GM21723 (cell line): Measurements from ENCODE around the gene MDC1.

Experiments
- ATAC-seq: cut with Tn5 transposase; IDR thresholded peaks from one replicate; pipeline ENCODE4 v1.9.1; 2021; ENCODE audit warnings: mild to moderate bottlenecking, moderate library complexity; ENCODE audit not compliant: unreplicated experiment

The MDC1 gene

DNA sequence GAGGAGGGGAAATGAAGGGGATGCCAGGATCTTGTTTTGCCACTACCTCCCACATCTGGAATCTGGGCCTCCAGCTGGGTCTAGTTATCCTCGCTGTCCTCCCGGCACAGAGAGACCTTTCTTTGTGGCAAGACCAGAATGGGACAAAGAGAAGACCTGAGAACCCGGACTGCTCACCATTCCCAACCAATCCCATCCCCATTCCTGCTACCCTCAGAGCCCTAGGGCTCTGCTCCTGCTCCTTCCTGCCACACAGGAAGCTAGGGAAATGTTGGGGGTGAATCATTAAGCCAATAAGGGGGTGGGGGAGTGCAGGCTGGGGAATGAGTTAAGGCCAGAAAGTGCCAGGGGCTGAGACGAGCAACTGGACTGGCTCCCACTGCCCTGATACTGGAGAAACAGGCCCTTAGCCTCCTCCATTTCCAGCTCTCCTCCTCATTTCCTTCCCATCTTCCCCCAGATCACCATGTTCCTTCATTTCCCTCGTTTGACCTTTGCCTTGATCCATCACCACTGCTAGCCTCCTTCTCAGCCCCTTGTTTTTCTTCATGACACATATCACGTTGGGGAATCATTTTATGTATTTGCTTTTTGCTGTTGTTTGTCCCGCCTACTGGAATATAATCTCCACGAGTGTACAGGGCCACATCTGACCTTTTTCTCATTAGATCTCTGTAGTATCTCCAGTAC, 31.9 kb upstream of the MDC1 start:
- ATAC-seq: no peak

DNA sequence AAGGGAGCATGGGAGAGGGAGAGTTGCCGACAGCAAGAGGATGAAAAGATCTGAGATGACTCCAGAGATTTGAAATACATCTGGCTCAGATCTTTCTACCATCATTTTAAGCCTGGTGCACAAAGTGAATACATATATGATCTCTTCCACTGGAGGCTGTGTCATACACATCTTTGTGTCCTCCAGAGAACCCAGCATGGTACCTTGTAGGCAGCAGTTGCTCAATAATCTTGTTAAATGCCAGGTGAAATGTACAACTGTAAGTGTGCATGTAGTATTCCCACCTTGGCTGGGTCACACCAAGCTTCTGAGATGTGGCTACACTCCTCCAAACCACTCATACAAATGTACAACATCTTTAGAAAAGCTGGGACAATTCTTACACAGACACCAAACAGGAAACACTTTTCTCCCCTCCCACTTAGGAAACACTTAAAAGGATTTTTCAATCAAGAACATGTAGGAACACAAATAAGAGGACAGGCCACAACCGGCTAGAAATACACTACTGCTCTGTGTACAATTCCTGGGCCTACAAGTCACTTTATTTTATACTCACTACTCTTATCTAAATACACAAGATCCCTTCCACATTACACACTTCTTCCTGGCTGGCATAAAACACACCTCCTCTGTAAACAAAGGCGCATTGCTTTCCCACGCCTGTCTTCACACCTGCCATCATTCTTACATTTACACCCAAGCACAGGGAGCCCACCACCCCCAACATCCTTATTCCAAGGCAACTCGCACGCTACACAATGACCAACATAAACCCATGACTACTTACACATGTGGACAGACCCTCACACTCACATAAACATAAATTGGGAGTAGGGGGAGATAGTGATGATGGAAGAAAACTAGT, 31.1 kb upstream of the MDC1 start:
- no peak for ATAC-seq

DNA sequence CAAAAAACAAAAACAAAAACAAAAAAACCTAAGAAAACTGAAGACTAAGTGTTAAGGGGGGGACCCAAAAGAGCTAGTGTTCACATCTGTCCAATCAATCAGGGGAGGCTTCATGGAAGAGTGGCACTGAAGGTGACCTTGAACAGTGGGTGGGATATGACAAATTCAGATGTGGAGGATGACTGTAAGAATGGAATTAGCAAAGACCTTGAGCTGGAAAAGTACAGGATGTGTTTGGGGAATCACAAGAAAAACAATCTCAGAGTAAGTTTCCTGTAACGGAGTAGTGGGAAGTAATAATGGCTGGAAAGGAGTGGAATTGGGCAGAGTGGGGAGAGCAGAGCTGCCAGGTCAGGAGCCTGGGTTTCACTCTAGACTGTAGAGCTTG, 30.2 kb upstream of the MDC1 start:
- ATAC-seq: no peak

DNA sequence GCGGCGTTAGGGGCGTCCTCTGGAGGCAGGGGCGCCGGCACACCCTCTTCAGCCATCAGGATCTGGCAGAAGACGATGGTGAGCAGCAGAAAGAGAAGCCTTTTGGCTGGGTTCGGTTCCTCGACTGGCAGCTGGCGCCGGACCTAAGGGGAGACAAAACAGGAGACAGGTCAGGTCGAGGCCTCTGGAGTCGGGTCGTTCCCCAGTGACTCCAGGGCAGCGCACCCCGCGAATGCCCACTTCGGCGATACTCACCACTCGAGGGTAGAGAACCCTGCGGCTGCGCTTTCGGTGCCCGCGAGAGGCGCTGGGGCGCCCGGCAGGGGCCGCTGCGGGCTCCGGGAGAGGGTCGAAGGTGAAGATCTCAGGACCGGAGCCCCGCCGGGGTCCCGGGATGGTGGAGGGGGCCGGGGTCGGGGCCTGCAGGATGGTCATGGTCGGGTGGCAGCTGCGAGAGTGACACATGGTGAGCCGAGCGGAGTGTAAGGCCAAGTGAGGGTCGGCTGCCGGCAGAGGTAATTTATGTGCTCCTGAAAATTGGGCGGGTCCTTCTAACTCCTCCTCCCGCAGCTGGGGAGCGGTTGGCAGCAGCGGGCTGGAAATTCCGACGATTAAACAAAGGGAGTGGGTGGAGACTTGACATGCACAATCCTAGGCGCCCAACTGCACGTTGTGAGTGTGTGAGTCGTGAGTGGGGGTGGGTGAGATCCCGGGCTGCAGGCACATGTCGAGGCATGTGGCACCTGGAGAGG, 27.1 kb upstream of the MDC1 start, which contains the start of gene IER3:
IER3 (minus strand) TSS at position 494 of the 752 bp plus-strand sequence; CDS start at position 465, 29 bp downstream.
- peak; percentile 40 for ATAC-seq

DNA sequence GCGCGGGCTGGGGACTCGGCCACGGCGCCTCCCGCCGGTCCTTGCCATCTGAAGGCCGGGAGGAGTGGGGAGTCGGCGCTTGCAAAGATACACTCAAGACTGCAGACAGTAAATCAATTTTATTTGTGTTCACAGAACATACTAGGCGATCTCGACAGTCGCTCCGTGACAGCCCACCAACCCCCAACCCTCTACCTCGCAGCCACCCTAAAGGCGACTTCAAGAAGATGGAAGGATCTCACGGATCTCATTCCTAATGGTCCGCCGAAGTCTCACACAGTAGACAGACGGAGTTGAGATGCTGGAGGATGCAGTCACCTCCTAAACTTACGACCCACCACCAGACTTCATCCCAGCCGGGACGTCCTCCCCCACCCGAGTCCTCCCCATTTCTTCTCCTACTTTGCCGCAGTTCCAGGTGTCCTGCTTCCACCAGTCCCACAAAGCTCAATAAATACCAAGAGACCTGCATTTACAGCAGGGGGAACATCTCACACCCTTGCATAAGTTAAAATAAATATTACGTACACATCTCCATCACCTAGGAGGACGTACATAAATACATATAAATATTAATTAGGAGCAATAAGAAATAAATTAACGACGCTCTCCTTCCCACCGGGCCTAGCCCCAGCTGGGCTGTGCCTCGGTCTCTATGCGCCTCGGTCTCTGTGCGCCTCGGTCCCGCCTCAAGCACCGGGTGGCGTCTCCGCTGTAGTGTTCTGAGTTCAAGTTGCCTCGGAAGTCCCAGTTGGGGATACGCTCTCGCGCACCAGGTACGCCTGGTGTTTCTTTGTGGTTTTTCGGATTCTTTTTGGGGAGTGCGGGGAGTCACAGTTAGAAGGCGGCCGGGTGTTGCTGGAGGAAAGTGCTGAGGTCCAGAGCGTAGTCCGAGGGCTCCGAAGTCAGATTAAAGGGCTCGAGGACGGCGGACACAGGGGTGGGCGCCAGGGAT, 26.3 kb upstream of the MDC1 start:
- ATAC-seq: peak; percentile 8

DNA sequence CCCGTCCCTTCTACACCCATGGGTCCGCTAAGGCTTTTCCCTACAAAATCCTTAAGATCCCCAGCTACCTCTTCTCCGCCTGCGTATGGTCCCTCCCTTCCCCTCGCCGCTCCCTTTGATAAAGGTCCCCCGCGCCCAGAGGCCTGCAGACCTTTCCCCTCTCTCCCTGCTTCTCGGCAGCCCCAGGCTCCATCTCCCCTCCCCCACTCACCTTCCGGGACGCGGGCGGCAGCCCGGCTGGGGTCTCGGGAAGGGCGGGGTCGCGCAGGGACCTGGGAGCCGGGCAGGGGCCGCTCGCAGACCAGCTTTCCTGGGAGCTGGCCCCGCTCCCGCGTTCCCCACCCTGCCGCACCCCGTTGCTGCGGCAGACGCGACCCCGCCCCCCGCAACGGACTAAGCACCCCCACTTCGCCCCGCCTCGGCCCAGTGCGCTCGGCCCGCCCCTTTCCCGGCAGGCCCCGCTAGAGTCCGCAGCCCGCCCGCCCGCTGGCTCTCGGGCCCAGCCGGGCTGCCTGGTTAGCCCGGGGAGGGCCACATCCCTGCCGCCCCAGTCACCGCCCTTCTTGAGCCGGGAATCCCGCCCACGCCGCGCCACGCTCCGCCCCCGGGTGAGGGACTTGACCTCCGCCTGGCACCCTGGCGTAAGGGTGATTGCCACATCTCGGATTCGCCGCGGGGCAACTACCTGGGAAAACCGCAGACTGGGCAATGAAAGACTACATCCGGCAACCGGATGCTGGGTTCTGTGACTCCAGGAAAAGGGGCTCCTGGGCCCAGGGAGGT, 25.4 kb upstream of the MDC1 start, which contains the start of gene FLOT1:
FLOT1 (minus strand) TSS at position 372 of the 783 bp plus-strand sequence. CDS start 498 bp downstream, outside the sequence.
- ATAC-seq: peak; percentile 60

DNA sequence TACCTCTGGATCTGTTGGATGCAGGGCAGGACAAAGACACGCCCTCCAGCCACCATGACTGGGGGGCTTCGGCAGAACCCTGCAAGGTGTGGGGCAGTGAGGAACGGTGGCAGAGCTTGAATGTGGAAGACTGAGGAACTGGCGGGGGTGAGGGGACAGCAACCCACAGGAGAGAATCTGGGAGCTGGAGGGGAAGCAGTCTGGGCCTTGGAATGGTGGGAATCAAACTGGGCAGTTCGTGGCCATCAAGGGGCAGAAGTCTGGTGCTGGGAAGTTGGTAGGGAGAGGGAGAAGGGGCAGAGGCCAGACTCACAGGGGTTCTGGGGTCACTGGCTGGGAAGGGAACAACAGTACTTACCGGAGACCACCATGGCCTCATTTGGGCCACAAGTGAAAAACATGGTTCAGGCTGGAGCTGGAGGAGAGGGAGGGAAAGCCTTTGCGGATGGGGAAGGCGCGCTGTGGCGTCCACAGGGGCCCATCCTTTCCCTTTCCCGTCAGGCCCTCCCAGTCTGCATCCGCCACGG, 24.8 kb upstream of the MDC1 start:
- ATAC-seq: no peak

DNA sequence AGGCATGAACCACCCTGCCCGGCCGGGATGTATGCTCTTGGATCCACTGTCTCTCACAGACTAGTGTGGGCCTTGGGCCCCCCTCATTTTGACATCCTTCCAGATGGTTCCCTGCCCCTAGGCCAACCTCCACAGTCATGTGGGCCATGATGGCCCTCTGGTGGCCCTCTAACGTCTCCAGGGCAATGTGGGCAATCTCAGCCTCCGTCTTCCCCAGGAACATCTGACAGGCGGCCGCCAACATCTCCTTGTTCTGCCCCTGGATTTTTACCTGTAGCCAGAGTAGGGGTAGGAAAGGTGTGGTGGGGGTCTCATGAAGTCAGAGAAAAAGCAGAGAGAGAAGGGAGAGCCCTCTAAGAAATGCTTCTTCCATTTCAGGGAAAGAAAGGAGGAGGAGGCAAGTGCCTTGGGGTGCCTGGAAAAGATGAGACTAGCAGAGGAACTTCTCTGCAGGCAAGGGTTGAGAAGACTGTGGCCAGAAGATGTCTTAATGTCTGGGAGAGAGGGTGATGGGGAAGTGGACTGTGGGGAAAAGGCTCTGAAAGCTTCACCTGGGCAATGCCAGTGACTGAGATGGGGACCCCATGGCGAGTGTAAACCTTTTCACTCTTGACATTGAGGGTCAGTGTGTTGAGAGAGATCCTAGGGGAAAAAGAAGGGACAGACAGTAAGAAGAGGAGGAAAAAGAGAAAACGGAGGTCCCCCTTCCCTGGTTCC, 24.1 kb upstream of the MDC1 start:
- no peak for ATAC-seq

DNA sequence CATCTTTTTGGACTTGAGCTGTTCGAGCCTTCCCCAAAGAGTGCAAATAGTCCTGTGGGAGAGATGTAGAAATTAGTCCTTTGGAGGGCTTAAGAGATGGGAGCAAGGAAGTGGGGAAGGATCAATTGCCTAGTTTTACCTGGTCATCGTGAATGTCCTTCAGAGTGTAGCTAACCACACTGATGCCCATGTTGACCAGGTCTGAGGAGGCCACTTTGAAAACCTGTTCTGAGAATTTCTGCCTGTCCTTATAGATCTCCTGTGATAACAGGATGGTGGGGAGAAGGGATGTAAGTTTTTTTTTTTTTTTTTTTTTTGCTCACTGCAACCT, 23.4 kb upstream of the MDC1 start:
- no peak for ATAC-seq

DNA sequence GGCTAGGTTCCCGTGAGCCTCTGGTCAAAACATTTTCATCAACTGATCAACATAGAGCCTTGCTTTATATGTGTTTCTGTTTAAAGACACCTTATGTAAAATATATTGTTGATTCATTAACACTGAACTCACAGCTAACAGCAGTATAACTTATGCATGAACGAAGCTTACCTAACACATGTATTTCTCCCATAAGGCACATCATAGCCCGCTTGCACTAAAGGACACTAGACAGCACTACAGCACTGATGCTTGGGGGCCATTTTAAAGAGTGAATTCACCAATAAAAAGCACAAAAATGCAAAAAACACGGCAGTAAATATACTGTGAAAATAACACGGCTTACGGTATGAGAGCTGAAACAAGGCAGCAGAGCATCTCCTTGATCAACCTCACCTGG, 21.5 kb upstream of the MDC1 start:
- ATAC-seq: no peak

DNA sequence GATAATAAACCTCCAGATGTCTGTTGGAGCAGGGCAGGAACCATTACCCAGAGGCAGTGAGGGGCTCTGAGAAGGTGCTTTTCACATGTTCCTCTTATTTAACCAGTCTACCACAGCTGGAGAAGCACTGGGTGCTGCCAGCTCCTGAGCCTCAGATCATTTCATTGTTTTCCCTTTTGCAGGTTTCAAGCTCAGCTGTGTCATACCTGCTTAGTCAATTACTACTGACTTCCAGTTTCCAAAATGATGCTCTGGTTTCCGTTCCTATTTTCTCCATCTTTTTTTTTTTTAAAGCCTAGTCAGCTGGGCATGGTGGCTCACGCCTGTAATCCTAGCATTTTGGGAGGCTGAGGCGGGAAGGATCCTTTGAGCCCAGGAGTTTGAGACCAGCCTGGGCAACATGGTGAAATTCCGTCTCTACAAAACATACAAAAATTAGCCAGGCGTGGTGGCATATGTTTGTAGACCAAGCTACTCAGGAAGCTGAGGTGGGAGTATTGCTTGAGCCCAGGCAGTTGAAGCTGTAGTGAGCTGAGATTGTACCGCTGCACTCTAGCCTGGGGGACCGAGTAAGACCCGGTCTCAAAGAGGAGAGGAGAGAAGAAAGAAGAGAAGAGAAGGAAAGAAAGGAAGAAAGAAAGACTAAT, 18.7 kb upstream of the MDC1 start:
- peak; percentile 36 for ATAC-seq

DNA sequence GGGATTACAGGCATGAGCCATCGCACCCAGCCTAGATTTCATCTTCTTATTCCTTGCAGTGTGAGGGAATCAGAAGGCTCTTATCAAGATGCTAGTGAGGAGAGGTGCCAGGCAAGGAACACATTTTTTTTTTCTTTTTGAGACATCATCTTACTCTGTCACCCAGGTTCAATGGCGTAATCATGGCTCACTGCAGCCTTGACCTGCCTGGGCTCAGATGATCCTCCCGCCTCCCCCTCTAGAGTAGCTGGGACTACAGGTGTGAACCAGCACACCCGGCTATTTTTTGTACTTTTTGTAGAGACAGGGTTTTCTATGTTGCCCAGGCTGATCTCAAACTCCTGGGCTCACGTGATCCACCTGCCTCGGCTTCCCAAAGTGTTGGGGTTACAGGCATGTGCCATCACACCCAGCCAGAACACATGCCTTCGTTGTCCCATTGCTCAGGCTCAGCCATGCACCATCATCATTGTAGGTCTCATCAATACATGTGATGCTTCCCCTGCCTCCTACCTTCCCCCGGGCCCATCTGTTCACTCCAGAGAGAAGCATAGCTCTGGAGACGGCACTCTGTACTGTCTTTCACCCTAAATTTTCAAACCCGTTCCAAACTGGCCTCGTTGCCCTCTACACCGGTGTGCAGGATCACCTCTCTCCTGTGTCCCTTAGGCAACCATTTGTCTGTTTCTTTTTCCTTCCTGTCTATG, 15.3 kb upstream of the MDC1 start:
- ATAC-seq: no peak

DNA sequence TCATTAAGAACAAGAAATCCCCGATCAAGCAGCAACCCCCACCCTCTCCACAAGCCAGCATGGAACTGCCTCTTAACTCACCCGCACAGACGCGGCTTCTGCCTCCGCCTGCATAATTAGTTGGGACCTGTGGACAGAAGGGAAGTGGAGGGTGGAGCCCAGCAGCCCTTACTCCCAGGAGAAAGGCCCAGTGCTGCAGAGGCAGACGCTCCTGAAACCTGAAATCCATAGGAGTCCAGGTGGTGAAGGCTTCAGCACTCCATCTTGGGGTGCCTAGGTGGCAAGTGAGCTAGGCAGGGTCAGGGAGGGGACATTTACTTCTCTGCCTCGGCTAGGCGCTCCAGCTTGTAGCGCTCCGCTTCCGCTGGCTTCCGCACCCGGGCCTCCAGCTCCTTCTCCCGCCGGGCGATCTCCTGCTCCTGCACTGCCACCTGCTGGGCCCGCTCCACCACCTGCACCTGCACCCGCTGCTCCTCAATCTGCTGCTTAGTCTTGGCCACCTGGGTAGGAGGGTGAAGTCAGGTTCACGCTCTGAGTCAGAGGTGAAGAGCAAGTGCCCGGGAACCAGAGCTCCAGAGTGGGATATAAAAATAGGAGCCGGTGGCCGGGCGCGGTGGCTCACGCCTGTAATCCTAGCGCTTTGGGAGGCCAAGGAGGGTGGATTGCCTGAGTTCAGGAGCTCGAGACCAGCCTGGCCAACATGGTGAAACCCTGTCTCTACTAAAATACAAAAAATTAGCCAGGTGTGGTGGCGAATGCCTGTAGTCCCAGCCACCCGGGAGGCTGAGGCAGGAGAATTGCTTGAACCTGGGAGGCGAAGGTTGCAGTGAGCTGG, 13.7 kb upstream of the MDC1 start:
- peak; percentile 50 for ATAC-seq

DNA sequence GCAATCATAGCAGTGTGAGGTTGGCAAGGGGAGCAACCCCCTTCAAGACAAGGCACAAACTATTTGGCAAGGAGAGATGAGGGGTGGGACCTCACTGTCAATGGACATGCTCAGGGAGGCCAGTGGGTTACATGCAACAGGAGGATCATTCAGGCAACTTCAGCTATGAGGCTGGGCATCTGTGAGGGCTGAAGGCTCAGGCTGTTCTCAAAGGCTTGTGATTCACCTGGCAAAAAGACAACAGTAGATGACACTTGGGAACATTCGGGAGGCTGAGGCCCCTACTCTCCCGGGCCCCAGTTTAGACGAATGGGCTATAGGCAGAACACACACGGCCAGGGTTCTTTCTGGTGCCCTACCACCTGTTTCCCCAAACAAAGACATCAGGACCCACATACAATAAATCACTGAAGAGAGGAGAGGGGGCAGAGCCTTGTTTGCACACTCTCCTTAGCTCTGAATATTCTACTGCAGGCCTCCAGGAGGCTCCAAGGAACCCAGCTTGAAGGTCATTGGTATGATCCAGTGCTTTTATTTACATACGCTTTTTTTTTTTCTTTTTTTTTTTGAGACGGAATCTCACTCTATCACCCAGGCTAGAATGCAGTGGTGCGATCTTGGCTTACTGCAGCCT, 11.0 kb upstream of the MDC1 start:
- no peak for ATAC-seq

DNA sequence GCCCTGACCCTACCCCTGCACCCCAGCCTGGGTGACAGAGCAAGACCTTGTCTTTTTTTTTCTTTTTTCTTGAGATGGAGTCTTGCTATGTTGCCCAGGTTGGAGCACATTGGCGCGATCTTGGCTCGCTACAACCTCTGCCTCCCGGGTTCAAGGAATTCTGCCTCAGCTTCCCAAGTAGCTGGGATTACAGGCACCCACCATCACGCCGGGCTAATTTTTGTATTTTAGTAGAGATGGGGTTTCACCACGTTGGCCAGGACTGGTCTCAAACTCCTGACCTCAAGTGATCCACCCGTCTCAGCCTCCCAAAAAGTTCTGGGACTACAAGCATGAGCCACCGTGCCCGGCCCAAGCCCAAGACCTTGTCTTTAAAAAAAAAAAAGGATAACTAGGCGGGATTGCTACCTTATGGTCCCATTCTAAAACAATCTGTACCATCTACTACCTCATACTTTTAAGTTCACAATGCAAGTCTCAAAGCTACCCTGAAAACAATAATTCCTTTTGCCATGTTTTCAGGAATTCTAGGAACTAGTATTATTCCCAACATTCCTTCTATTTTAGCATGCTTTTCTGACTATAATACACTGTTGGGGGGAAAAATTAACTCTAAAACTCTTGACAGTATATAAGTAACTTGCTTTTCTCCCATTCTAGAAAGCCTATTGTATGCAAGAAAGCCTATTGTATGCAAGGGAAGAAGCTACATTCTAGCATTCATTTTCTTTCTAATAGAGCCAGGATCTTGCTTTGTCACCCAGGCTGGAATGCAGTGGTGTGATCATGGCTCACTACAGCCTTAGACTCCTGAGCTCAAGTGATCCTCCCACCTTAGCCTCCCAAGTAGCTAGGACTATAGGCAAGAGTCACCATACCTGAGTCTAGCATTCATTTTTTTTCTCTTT, 9.7 kb upstream of the MDC1 start:
- no peak for ATAC-seq
